ENCODE results near the gene SGTA. TPM values are rescaled to one million over a fixed set of nuclear protein-coding genes. Genes with fewer than 3 reads are reported as not detected.
A peak's percentile ranks its signal among the peaks of the same experiment; 100 is the strongest.

SGTA gene
- total RNA-seq, 3 donors from 2014 or later (not counting 1 experiment from before 2014, with no cell fraction given) = 35.2 to 38.1 (median 36.2) TPM

- no peak for TF ChIP-seq CTCF (IDR thresholded peaks at IDR 0.05)
- peaks cover 26% of the 10 kb centered on the region for H3K4me1 ChIP-seq (ENCODE audit: control insufficient read depth, insufficient read depth, low read length)
- Mint-ChIP-seq H3K27me3 (ENCODE audit: low read depth in 2 of 2) (no peaks in the 10 kb centered on the region), H3K4me3 (no peak overlapping the region), H3K9me3 (no peaks in the 10 kb centered on the region), H3K27ac (no peak overlapping the region), H3K36me3 (no peaks in the 10 kb centered on the region), H3K4me1 (peaks cover 12 to 17% of the 10 kb centered on the region in 2 donors)
- intact Hi-C loops (cut with micrococcal nuclease) = no loop called here
- ATAC-seq (no peak), DNase-seq (no peak)
- H3K27me3 ChIP-seq (ENCODE audit: control insufficient read depth, insufficient read depth, low read length) = no peaks in the 10 kb centered on the region
- 99% methylated on average over 5 of the region's 5 CpGs for WGBS (ENCODE audit: insufficient coverage)
- H3K9me3 ChIP-seq (ENCODE audit: control insufficient read depth, insufficient read depth, low read length) = no peaks in the 10 kb centered on the region
- H3K4me3 ChIP-seq (ENCODE audit: low read length) = no peak overlapping the region
- peaks cover 4% of the 10 kb centered on the region for H3K36me3 ChIP-seq (ENCODE audit: control insufficient read depth, insufficient read depth, low read length)
- no peak overlapping the region for H3K27ac ChIP-seq (ENCODE audit: low read length)
These were observed 5.2 kb upstream of the SGTA start for GRCh38 chr19:2788237-2788636.

DNA sequence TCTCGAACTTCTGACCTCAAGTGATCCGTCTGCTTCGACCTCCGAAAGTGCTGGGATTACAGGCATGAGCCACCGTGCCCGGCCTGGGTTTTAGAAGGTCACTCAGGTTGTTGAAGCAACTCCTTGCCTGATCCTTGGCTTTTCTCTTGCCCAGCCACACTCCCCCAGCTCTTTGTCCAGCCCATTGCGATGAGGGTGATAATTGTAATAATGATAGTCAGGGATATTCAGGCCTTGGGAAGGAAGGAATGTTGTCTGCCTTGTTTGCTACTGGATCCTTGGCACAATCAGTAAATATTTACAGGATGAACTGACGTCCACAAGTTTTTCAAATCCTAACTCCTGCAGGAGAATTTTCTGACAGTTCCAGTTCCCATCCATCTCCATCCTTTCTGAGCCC lies 4.0 kb upstream of the SGTA start:
- Histone ChIP-seq H3K4me1 (ENCODE audit: control insufficient read depth, insufficient read depth, low read length) (peaks cover 34% of the 10 kb centered on the region), H3K27me3 (ENCODE audit: control insufficient read depth, insufficient read depth, low read length) (no peaks in the 10 kb centered on the region), H3K4me3 (ENCODE audit: low read length) (no peak overlapping the region), H3K27ac (ENCODE audit: low read length) (no peak overlapping the region), H3K36me3 (ENCODE audit: control insufficient read depth, insufficient read depth, low read length) (peaks cover 4% of the 10 kb centered on the region), H3K9me3 (ENCODE audit: control insufficient read depth, insufficient read depth, low read length) (no peaks in the 10 kb centered on the region)
- Mint-ChIP-seq H3K4me3 (peak overlapping the region; percentile 58), H3K9me3 (no peaks in the 10 kb centered on the region), H3K36me3 (no peaks in the 10 kb centered on the region), H3K27ac (no peak overlapping the region), H3K4me1 (peaks cover 16 to 23% of the 10 kb centered on the region in 2 donors), H3K27me3 (ENCODE audit: low read depth in 2 of 2) (no peaks in the 10 kb centered on the region)
- TF ChIP-seq CTCF (IDR thresholded peaks at IDR 0.05) = no peak
- intact Hi-C loops (cut with micrococcal nuclease) = no loop called here
- DNase-seq (no peak), ATAC-seq (no peak)
- WGBS (ENCODE audit: insufficient coverage) = 91% methylated on average over 7 of the region's 8 CpGs

- under 1% methylated on average over 78 of the region's 78 CpGs for WGBS (ENCODE audit: insufficient coverage)
- Mint-ChIP-seq H3K4me3 (peak within 1 kb of the TSS; percentile 88), H3K36me3 (no peaks in the 10 kb centered on the region), H3K27ac (peak within 1 kb of the TSS; percentile 82 to 93), H3K9me3 (no peaks in the 10 kb centered on the region), H3K4me1 (peaks cover 23 to 32% of the 10 kb centered on the region in 2 donors), H3K27me3 (ENCODE audit: low read depth in 2 of 2) (no peaks in the 10 kb centered on the region)
- H3K9me3 ChIP-seq (ENCODE audit: control insufficient read depth, insufficient read depth, low read length) = no peaks in the 10 kb centered on the region
- peak within 1 kb of the TSS; percentile 58 for H3K27ac ChIP-seq (ENCODE audit: low read length)
- H3K27me3 ChIP-seq (ENCODE audit: control insufficient read depth, insufficient read depth, low read length) = no peaks in the 10 kb centered on the region
- no peaks in the 10 kb centered on the region for H3K36me3 ChIP-seq (ENCODE audit: control insufficient read depth, insufficient read depth, low read length)
- ATAC-seq (peak; percentile 87 to 97 (median 90)), DNase-seq (peak; percentile 94 to 100)
- intact Hi-C loops (cut with micrococcal nuclease) = no loop called here
- peak within 1 kb of the TSS; percentile 70 for H3K4me3 ChIP-seq (ENCODE audit: low read length)
- peaks cover 40% of the 10 kb centered on the region for H3K4me1 ChIP-seq (ENCODE audit: control insufficient read depth, insufficient read depth, low read length)
- no peak for TF ChIP-seq CTCF (IDR thresholded peaks at IDR 0.05)
These were observed 2.3 kb upstream of the SGTA start, which contains the start of gene THOP1 for GRCh38 chr19:2785244-2785997. Gene THOP1, plus strand, starts transcription at chr19:2785503. Its CDS starts 160 bp downstream, at chr19:2785663.

Measured in natural killer cell (primary cell).